ENCODE measurements around the gene SKP1.

The SKP1 gene

DNA sequence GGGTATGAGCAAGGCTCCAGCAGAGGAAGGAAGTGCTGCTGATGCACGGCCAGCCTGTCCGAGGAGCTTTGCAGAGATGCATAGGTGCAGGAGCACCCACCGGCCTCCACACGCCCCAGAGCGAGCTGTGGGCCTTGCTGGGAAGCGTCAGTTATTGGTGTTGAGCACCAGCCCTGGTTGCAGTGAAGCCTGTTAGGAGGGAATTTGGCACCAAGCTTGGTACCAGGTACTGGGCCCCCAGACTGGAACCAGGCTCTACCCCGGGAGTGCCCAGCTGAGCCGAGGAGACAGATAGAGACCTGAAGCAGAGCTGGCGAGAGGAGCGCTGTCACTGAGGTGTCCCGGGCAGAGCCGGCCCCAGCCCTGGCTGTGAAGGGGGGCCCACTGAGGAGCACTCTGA lies 57.0 kb downstream of the SKP1 start (continued):
- TF ChIP-seq PRDM4 (tag by site-specific recombination; IDR thresholded peaks at IDR 0.05) (no peak), ZNF350 (tag by site-specific recombination; IDR thresholded peaks at IDR 0.05) (no peak)

DNA sequence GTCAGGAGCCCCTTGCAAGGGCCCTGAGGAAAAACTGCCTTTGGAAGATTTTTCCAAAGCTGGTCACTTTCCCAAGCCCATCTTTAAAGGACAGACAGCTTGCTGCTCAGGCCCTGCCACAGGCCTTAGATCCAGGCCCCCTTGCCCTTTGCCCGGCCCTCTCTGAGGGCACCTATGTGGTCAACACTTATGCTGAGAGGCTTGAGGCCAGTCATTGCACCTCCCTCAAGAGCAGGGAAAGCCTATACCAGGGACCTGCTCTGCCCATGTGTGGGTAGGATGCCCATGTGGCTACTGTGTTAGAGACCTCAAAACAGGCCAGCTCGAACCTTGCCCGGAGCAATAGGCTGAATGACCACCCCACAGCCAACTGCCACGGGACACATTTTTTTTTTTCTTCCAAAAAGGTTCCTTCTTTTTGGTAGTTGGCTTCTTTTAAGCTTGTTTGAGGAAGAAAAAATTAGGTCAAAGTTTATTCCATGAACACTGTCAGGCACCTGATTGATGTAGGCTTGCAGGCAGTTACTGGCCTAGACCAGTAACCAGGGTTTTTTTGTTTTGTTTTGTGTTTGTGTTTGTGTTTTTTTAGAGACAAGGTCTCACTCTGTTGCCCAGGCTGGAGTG lies 58.4 kb downstream of the SKP1 start:
- Histone ChIP-seq H3K36me3 (ENCODE audit: control insufficient read depth in 2 of 2, insufficient read depth in 1 of 2, low read length in 2 of 2) (peaks cover 3 to 68% of the 10 kb centered on the region in 2 experiments; a peak in 2 of 3 replicates), H3K27ac (ENCODE audit: extremely low read depth, low read depth, low read length) (no peak overlapping the region), H3K4me1 (ENCODE audit: control insufficient read depth, insufficient read depth, low read length) (no peaks in the 10 kb centered on the region), H3K9me3 (ENCODE audit: control insufficient read depth, insufficient read depth, low read depth, low read length) (no peaks in the 10 kb centered on the region), H3K4me3 (ENCODE audit: low read depth, low read length) (no peak overlapping the region)
- ChIA-PET CTCF (interaction anchor here (1.2 to 2.9 kb wide), 3 partner anchors 20 to 79 kb away, joined by 3 to 11 read pairs (median 10); no protein-coding TSS in a partner anchor), POLR2A (no interaction called here)
- no peak for TF ChIP-seq ZNF707 (tag by site-specific recombination; IDR thresholded peaks at IDR 0.05)
- TF ChIP-seq SP3 (tag by site-specific recombination; IDR thresholded peaks at IDR 0.05): no peak
- TF ChIP-seq ZNF555 (tag by site-specific recombination; conservative IDR thresholded peaks at IDR 0.05): no peak
- TF ChIP-seq ZNF211 (tag by site-specific recombination; IDR thresholded peaks at IDR 0.05; ENCODE audit: low read depth): no peak
- TF ChIP-seq ZNF341 (tag by site-specific recombination; IDR thresholded peaks at IDR 0.05; ENCODE audit: low read depth): no peak

DNA sequence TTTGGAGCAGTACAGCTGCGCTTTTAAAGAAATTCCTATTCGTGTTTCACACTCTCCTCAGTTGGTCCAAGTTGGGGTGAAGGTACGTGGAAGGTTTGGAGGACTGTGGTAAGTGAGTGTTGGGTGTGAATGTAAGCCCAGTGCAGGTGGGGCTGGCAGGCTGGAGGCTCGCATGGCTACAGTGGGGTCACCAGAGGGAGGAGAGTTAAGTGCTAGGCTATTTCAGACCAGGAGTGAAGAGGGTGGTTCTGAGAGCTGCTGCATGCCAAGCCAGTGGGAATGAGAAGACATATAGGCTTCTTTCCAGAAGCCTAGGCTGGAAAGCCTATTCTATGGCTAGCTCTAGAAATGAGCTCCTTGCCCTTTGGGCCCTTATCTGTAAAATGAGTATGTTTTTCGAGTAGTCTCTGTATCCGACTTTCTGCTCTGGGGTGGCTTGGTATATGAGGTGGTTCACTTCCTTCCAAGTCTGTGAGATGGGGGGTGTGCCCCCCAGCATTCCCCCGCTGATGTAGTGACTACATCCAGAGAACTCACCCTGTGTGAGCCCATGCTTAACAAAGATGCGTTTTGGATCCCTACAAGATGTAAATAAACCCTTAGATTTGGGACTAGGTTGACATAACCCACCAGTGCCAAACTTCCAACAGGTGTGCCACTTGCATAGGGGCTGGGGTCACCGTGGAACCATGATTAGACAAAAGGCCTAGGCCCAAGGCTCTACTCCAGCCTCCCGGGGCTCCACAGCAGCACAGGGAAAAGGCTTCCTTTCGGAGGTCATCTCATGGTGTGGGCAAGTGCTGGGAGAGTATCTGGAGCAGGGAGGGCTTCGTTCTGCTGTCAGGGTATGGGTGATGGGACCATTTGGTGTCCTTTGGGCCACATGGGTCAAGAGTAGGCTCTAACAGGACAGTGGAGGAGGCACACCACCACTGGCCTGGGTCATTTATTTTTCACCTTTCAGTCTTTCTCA lies 59.7 kb downstream of the SKP1 start:
- Histone ChIP-seq H3K4me3 (ENCODE audit: low read depth, low read length) (no peak overlapping the region), H3K9me3 (ENCODE audit: control insufficient read depth, insufficient read depth, low read depth, low read length) (no peaks in the 10 kb centered on the region), H3K27ac (ENCODE audit: extremely low read depth, low read depth, low read length) (no peak overlapping the region), H3K4me1 (ENCODE audit: control insufficient read depth, insufficient read depth, low read length) (no peaks in the 10 kb centered on the region), H3K36me3 (ENCODE audit: control insufficient read depth in 2 of 2, insufficient read depth in 1 of 2, low read length in 2 of 2) (peaks cover 3 to 57% of the 10 kb centered on the region in 2 experiments; a peak in 2 of 3 replicates)
- POLR2A ChIA-PET: no interaction called here
- TF ChIP-seq, protein P1, sequence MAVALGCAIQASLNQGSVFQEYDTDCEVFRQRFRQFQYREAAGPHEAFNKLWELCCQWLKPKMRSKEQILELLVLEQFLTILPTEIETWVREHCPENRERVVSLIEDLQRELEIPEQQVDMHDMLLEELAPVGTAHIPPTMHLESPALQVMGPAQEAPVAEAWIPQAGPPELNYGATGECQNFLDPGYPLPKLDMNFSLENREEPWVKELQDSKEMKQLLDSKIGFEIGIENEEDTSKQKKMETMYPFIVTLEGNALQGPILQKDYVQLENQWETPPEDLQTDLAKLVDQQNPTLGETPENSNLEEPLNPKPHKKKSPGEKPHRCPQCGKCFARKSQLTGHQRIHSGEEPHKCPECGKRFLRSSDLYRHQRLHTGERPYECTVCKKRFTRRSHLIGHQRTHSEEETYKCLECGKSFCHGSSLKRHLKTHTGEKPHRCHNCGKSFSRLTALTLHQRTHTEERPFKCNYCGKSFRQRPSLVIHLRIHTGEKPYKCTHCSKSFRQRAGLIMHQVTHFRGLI (tag by site-specific recombination; IDR thresholded peaks at IDR 0.05): no peak
- TF ChIP-seq ZNF138 (tag by site-specific recombination; IDR thresholded peaks at IDR 0.05; ENCODE audit: borderline replicate concordance): no peak
- TF ChIP-seq, protein P2, sequence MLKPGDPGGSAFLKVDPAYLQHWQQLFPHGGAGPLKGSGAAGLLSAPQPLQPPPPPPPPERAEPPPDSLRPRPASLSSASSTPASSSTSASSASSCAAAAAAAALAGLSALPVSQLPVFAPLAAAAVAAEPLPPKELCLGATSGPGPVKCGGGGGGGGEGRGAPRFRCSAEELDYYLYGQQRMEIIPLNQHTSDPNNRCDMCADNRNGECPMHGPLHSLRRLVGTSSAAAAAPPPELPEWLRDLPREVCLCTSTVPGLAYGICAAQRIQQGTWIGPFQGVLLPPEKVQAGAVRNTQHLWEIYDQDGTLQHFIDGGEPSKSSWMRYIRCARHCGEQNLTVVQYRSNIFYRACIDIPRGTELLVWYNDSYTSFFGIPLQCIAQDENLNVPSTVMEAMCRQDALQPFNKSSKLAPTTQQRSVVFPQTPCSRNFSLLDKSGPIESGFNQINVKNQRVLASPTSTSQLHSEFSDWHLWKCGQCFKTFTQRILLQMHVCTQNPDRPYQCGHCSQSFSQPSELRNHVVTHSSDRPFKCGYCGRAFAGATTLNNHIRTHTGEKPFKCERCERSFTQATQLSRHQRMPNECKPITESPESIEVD (tag by site-specific recombination; IDR thresholded peaks at IDR 0.05): no peak
- TF ChIP-seq ZNF211 (tag by site-specific recombination; IDR thresholded peaks at IDR 0.05; ENCODE audit: low read depth): no peak
- no peak for TF ChIP-seq ZSCAN23 (tag by site-specific recombination; IDR thresholded peaks at IDR 0.05)
- no peak for TF ChIP-seq ZNF76 (tag by site-specific recombination; IDR thresholded peaks at IDR 0.05; ENCODE audit: borderline replicate concordance, low read depth)
- no peak for TF ChIP-seq ZFHX2 (tag by site-specific recombination; conservative IDR thresholded peaks at IDR 0.05)
- no peak for TF ChIP-seq ZNF155 (tag by site-specific recombination; IDR thresholded peaks at IDR 0.05)
- no peak for TF ChIP-seq ZNF658 (tag by site-specific recombination; IDR thresholded peaks at IDR 0.05)
- CTCF ChIA-PET: interaction anchor here (1.2 kb wide), 1 partner anchor 17 kb away, joined by 4 read pairs; no protein-coding TSS in a partner anchor

Data from HEK293 (cell line).